HepG2 (cell line): Measurements from ENCODE around the gene FBN3. TPM values are rescaled to one million over a fixed set of nuclear protein-coding genes. Genes with fewer than 3 reads are reported as not detected.

Source experiments
- ATAC-seq: fragments of 200-7000 bp; cut with Tn5 transposase; 3 replicates; pipeline ENCODE4 v1.9.1; 2020; ENCODE audit warnings: mild to moderate bottlenecking, moderate library complexity
- BruUV-seq: library from RNA; stranded (reverse); fragments of 400-500 nt; replicated peaks from 2 replicates; lab custom pipeline; 2021; lab: Mats Ljungman, UMichigan
- CTCF ChIA-PET: fragments of 300-600 bp; formaldehyde crosslinking; extraction: SDS; loops from one replicate; lab custom pipeline; 2021; ENCODE audit warnings: low total read pairs, inconsistent platforms, low intra/inter-chr PET ratio; lab: Yijun Ruan, JAX
- POLR2A ChIA-PET: fragments of 350-600 bp; sonication (Branson Sonifier 250); formaldehyde crosslinking; loops from one replicate; lab custom pipeline; 2020; ENCODE audit warnings: antibody characterized with exemption, inconsistent platforms; lab: Yijun Ruan, JAX
- DNase-seq: peaks from one replicate; pipeline ENCODE4 v3.0.0-alpha.2; 2015; ENCODE audit warnings: low spot score
- FAIRE-seq: peaks from 3 replicates; lab custom pipeline; 2011; peaks lifted over from hg19 to GRCh38; lab: Jason Lieb, UNC
- H2AFZ ChIP-seq: one replicate; pipeline ENCODE4 v1.6.1; 2011; ENCODE audit warnings: low read length, inconsistent platforms
- H3K27ac ChIP-seq: fragments of 300-600 bp; 3 replicates; pipeline ENCODE4 v1.8.0; 2011; ENCODE audit warnings: mixed run types, mild to moderate bottlenecking, mixed read lengths, low read length, inconsistent platforms; ENCODE audit not compliant: insufficient read depth; ENCODE audit errors: extremely low read length
- H3K27me3 ChIP-seq, 2 experiments: fragments of 200-600 bp in 1 of 2; 2 replicates in 1 of 2; 3 replicates in 1 of 2; pipeline versions ENCODE4 v1.6.0 to v1.8.0; 2011; ENCODE audit warnings: low read length in 2 of 2, mild to moderate bottlenecking in 2 of 2, moderate library complexity in 2 of 2, inconsistent platforms in 1 of 2; ENCODE audit not compliant: insufficient read depth in 2 of 2, control insufficient read depth in 1 of 2
- H3K36me3 ChIP-seq, 2 experiments: fragments of 200-600 bp in 1 of 2; replicated peaks in 1 of 2; 2 replicates in 1 of 2; 3 replicates in 1 of 2; pipeline versions ENCODE4 v1.5.1 to v1.8.0; 2011; ENCODE audit warnings: low read length in 2 of 2, inconsistent platforms in 1 of 2; ENCODE audit not compliant: insufficient read depth in 2 of 2, control insufficient read depth in 1 of 2
- H3K4me1 ChIP-seq: 2 replicates; pipeline ENCODE4 v1.5.1; 2012; ENCODE audit warnings: low read length, inconsistent platforms; ENCODE audit not compliant: insufficient read depth
- H3K4me2 ChIP-seq: 2 replicates; pipeline ENCODE4 v1.6.0; 2011; ENCODE audit warnings: low read depth, low read length, inconsistent platforms
- H3K4me3 ChIP-seq, 3 experiments: fragments of 200-600 bp in 1 of 3; sonication (generic), shearing (Covaris generic) in 1 of 3; replicated peaks in 1 of 3; 2 replicates each; pipeline ENCODE4 v1.5.1; 2011 to 2016; ENCODE audit warnings: low read length in 3 of 3, inconsistent platforms in 2 of 3, low read depth in 2 of 3, mild to moderate bottlenecking in 2 of 3, control low read depth in 1 of 3, mixed read lengths in 1 of 3; ENCODE audit not compliant: insufficient read depth in 1 of 3
- H3K79me2 ChIP-seq: one replicate; pipeline ENCODE4 v1.6.1; 2011; ENCODE audit warnings: low read length, inconsistent platforms; ENCODE audit not compliant: insufficient read depth
- H3K9ac ChIP-seq: 2 replicates; pipeline ENCODE4 v1.6.0; 2011; ENCODE audit warnings: mild to moderate bottlenecking, low read depth, low read length, inconsistent platforms; ENCODE audit not compliant: insufficient read depth
- H3K9me3 ChIP-seq: 2 replicates; pipeline ENCODE4 v1.5.1; 2012; ENCODE audit warnings: mild to moderate bottlenecking, low read length
- H4K20me1 ChIP-seq: 2 replicates; pipeline ENCODE4 v1.6.0; 2011; ENCODE audit warnings: inconsistent platforms, mild to moderate bottlenecking, low read length, moderate library complexity; ENCODE audit not compliant: insufficient read depth
- HNRNPLL ChIP-seq: fragments of 200-400 bp; formaldehyde crosslinking; IDR thresholded peaks from 2 replicates; pipeline ENCODE4 v1.6.1; 2017; ENCODE audit warnings: mild to moderate bottlenecking, low read depth, low read length; ENCODE audit not compliant: poor library complexity, severe bottlenecking
- IKZF4 ChIP-seq: sonication (generic); formaldehyde crosslinking; IDR thresholded peaks from 2 replicates; pipeline ENCODE4 v1.5.1; 2020; ENCODE audit warnings: borderline replicate concordance, mild to moderate bottlenecking, low read depth, missing genetic modification reagents; ENCODE audit errors: not compliant biosample characterization
- ZNF10 ChIP-seq: sonication (generic); formaldehyde crosslinking; IDR thresholded peaks from 2 replicates; pipeline ENCODE4 v1.4.0; 2020; ENCODE audit warnings: mild to moderate bottlenecking, low read depth, missing genetic modification reagents, borderline replicate concordance
- ZNF234 ChIP-seq: sonication (generic); formaldehyde crosslinking; conservative IDR thresholded peaks from 2 replicates; pipeline ENCODE4 v1.5.1; 2020; ENCODE audit warnings: mild to moderate bottlenecking, missing genetic modification reagents
- ZNF781 ChIP-seq: sonication (generic); formaldehyde crosslinking; IDR thresholded peaks from 2 replicates; pipeline ENCODE4 v1.5.1; 2020; ENCODE audit warnings: borderline replicate concordance, mild to moderate bottlenecking, missing genetic modification reagents; ENCODE audit errors: not compliant biosample characterization
- WGBS: methylation state at CpG from one replicate; pipeline ENCODE4 v1.1.6; 2017; ENCODE audit warnings: low lambda C conversion rate; 5-methylcytosine and 5-hydroxymethylcytosine counted together
- in situ Hi-C: cut with HindIII; loops from 2 replicates; pipeline ENCODE4 v1.10.0; 2017; ENCODE audit warnings: low pct_unique_long_range_greater_than_20kb; ENCODE audit not compliant: extremely low pct_ligation_motif_present
- intact Hi-C: fragments of 100-400 bp; cut with micrococcal nuclease; formaldehyde crosslinking; loops from one replicate; pipeline ENCODE4 v1.10.0; 2022; ENCODE audit not compliant: unreplicated experiment
- polyA plus RNA-seq, 8 experiments: library from polyadenylated mRNA; depleted of rRNA in 3 of 8; stranded (reverse) in 7 of 8; unstranded in 1 of 8; fragments of >200 nt; fragmentation: Illumina TruSeq in 4 of 8; extraction: Trizol in 4 of 8; gene quantifications; 2 replicates each; pipeline versions ENCODE4 v1.2.1 to v1.2.3, GENCODE V29; 2011 to 2016; ENCODE audit warnings: low read depth in 4 of 8, missing spikeins in 1 of 8, mixed read lengths in 1 of 8; ENCODE audit not compliant: insufficient read depth in 1 of 8
- total RNA-seq, 5 experiments: library from RNA; depleted of rRNA; stranded (reverse); fragments of >200 nt; fragmentation: Illumina TruSeq; extraction: Trizol; gene quantifications; 2 replicates each; pipeline ENCODE4 v1.2.3, GENCODE V29; 2016; ENCODE audit warnings: low read depth in 1 of 5
- TF ChIP-seq, protein P1 (sequence below): sonication (generic); formaldehyde crosslinking; IDR thresholded peaks from 2 replicates; pipeline ENCODE4 v1.4.0; 2020; ENCODE audit warnings: missing genetic modification reagents
- TF ChIP-seq, protein P2 (sequence below): sonication (generic); formaldehyde crosslinking; IDR thresholded peaks from 2 replicates; pipeline ENCODE4 v1.9.0; 2021; ENCODE audit warnings: mild to moderate bottlenecking, missing genetic modification reagents

The FBN3 gene
- total and polyA plus RNA-seq, 2 of the 13 experiments (the other 11 are each of a cell fraction or from before 2014, with no cell fraction given), result 0.20 to 1.3 TPM

DNA sequence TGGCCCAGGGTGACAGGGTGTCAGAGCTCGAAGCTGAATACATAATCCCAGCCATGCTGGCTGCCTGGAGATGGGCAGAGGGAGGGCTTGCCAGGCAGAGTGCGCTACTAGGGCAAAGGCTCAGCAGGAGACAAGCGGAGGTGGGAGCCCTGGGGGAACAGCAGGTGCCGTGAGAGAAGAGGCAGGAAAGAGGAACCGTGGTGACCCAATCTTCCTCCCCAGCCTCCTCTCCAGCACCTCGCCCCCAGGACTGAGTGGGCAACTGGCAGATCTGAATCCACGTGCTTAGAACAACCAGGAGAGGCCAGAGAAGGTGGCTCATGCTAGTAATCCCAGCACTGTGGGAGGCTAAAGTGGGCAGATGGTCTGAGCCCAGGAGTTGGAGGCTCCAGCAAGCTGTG, 107.9 kb downstream of the FBN3 start:
- peak; percentile 31; the same call in 2 of the 3 replicates for ATAC-seq
- WGBS, result 45% methylated on average over 7 of the region's 7 CpGs
- in situ Hi-C loops (no loop called here), intact Hi-C loops (no loop called here)
- no peak for FAIRE-seq
- Histone ChIP-seq H3K36me3 (no peaks in the 10 kb centered on the region), H2AFZ (no peak overlapping the region), H3K9me3 (no peaks in the 10 kb centered on the region), H4K20me1 (no peaks in the 10 kb centered on the region), H3K27me3 (no peaks in the 10 kb centered on the region; a peak in 1 of 5 replicates), H3K4me3 (no peak overlapping the region), H3K9ac (no peak overlapping the region), H3K79me2 (no peaks in the 10 kb centered on the region), H3K27ac (no peak overlapping the region), H3K4me2 (no peak overlapping the region), H3K4me1 (0 out of 2 replicates have a peak, but pooled peaks cover 9% of the 10 kb centered on the region)
- POLR2A ChIA-PET, result no interaction called here
- no TSS peak for BruUV-seq
- CTCF ChIA-PET, result no interaction called here
- TF ChIP-seq ZNF781, result no peak
- TF ChIP-seq IKZF4, result no peak
- no peak for DNase-seq

DNA sequence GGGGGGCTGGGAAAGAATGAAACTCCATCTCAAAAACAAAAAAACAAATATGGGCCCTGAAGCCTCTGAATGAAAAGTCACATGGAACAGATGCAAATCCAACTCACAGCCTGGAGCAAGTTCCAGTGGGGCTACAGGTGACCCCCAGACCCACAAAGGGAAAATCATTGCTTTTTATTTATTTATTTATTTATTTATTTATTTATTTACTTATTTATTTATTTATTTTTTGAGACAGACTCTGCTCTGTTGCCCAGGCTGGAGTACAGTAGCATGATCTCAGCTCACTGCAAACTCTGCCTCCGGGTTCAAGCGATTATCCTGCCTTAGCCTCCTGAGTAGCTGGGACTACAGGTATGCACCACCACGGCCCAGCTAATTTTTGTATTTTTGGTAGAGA, 110.2 kb downstream of the FBN3 start:
- no peak for DNase-seq
- intact Hi-C loops (no loop called here), in situ Hi-C loops (no loop called here)

More for the DNA sequence above, 110.2 kb downstream of the FBN3 start:
- FAIRE-seq (no peak), ATAC-seq (no peak)
- WGBS, result 77% methylated on average over 3 of the region's 3 CpGs
- Histone ChIP-seq H2AFZ (no peak overlapping the region), H3K4me3 (no peak overlapping the region), H3K27me3 (no peaks in the 10 kb centered on the region; a peak in 1 of 5 replicates), H3K9me3 (no peaks in the 10 kb centered on the region), H3K79me2 (no peaks in the 10 kb centered on the region), H3K27ac (no peak overlapping the region), H3K4me1 (0 out of 2 replicates have a peak, but pooled peaks cover 17% of the 10 kb centered on the region), H3K4me2 (no peak overlapping the region), H3K9ac (no peak overlapping the region), H4K20me1 (no peaks in the 10 kb centered on the region), H3K36me3 (no peaks in the 10 kb centered on the region)
- no peak for TF ChIP-seq HNRNPLL
- TF ChIP-seq, protein P1, sequence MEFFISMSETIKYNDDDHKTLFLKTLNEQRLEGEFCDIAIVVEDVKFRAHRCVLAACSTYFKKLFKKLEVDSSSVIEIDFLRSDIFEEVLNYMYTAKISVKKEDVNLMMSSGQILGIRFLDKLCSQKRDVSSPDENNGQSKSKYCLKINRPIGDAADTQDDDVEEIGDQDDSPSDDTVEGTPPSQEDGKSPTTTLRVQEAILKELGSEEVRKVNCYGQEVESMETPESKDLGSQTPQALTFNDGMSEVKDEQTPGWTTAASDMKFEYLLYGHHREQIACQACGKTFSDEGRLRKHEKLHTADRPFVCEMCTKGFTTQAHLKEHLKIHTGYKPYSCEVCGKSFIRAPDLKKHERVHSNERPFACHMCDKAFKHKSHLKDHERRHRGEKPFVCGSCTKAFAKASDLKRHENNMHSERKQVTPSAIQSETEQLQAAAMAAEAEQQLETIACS (CRISPR knock-in tag), result no peak
- TF ChIP-seq, protein P2, sequence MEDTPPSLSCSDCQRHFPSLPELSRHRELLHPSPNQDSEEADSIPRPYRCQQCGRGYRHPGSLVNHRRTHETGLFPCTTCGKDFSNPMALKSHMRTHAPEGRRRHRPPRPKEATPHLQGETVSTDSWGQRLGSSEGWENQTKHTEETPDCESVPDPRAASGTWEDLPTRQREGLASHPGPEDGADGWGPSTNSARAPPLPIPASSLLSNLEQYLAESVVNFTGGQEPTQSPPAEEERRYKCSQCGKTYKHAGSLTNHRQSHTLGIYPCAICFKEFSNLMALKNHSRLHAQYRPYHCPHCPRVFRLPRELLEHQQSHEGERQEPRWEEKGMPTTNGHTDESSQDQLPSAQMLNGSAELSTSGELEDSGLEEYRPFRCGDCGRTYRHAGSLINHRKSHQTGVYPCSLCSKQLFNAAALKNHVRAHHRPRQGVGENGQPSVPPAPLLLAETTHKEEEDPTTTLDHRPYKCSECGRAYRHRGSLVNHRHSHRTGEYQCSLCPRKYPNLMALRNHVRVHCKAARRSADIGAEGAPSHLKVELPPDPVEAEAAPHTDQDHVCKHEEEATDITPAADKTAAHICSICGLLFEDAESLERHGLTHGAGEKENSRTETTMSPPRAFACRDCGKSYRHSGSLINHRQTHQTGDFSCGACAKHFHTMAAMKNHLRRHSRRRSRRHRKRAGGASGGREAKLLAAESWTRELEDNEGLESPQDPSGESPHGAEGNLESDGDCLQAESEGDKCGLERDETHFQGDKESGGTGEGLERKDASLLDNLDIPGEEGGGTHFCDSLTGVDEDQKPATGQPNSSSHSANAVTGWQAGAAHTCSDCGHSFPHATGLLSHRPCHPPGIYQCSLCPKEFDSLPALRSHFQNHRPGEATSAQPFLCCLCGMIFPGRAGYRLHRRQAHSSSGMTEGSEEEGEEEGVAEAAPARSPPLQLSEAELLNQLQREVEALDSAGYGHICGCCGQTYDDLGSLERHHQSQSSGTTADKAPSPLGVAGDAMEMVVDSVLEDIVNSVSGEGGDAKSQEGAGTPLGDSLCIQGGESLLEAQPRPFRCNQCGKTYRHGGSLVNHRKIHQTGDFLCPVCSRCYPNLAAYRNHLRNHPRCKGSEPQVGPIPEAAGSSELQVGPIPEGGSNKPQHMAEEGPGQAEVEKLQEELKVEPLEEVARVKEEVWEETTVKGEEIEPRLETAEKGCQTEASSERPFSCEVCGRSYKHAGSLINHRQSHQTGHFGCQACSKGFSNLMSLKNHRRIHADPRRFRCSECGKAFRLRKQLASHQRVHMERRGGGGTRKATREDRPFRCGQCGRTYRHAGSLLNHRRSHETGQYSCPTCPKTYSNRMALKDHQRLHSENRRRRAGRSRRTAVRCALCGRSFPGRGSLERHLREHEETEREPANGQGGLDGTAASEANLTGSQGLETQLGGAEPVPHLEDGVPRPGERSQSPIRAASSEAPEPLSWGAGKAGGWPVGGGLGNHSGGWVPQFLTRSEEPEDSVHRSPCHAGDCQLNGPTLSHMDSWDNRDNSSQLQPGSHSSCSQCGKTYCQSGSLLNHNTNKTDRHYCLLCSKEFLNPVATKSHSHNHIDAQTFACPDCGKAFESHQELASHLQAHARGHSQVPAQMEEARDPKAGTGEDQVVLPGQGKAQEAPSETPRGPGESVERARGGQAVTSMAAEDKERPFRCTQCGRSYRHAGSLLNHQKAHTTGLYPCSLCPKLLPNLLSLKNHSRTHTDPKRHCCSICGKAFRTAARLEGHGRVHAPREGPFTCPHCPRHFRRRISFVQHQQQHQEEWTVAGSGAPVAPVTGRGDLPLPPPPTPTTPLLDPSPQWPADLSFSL (CRISPR knock-in tag), result no peak
- TF ChIP-seq ZNF234 (CRISPR knock-in tag), result no peak
- TF ChIP-seq ZNF10 (CRISPR knock-in tag), result no peak
- ChIA-PET CTCF (no interaction called here), POLR2A (no interaction called here)
- BruUV-seq, result no TSS peak
